Measurements from ENCODE around the gene AFMID. TPM values are rescaled to one million over a fixed set of nuclear protein-coding genes. Genes with fewer than 3 reads are reported as not detected.

Gene AFMID
- total RNA-seq, 1 experiment from 2014 or later: 30.8 TPM

GRCh38 chr17:78196716-78197115 is 9.6 kb downstream of the AFMID start:
- Mint-ChIP-seq H3K9me3 (ENCODE audit: low read depth, unreplicated experiment) (no peaks in the 10 kb centered on the region), H3K27ac (ENCODE audit: unreplicated experiment) (no peak overlapping the region), H3K4me3 (ENCODE audit: low read depth, unreplicated experiment) (no peak overlapping the region), H3K4me1 (ENCODE audit: low read depth, unreplicated experiment) (no peaks in the 10 kb centered on the region), H3K36me3 (ENCODE audit: insufficient read depth, unreplicated experiment) (peaks cover 25% of the 10 kb centered on the region), H3K27me3 (ENCODE audit: unreplicated experiment) (no peaks in the 10 kb centered on the region)
- no peak for TF ChIP-seq CTCF (IDR thresholded peaks at IDR 0.05; ENCODE audit: unreplicated experiment)
- CTCF ChIA-PET: no interaction called here
- intact Hi-C loops (cut with micrococcal nuclease; ENCODE audit: unreplicated experiment): no loop called here
- no TSS peak for BruUV-seq (replicated peaks)
- DNase-seq: no peak

GRCh38 chr17:78197147-78197832 is 10.1 kb downstream of the AFMID start:
- intact Hi-C loops (cut with micrococcal nuclease; ENCODE audit: unreplicated experiment): no loop called here
- no TSS peak for BruUV-seq (replicated peaks)
- no peaks in the 10 kb centered on the region for H3K9me3 Mint-ChIP-seq (ENCODE audit: low read depth, unreplicated experiment)
- H3K4me1 Mint-ChIP-seq (ENCODE audit: low read depth, unreplicated experiment): no peaks in the 10 kb centered on the region
- no peak overlapping the region for H3K4me3 Mint-ChIP-seq (ENCODE audit: low read depth, unreplicated experiment)
- H3K27me3 Mint-ChIP-seq (ENCODE audit: unreplicated experiment): no peaks in the 10 kb centered on the region
- H3K27ac Mint-ChIP-seq (ENCODE audit: unreplicated experiment): peak overlapping the region; percentile 27
- no peak for TF ChIP-seq CTCF (IDR thresholded peaks at IDR 0.05; ENCODE audit: unreplicated experiment)
- DNase-seq: no peak
- peaks cover 25% of the 10 kb centered on the region for H3K36me3 Mint-ChIP-seq (ENCODE audit: insufficient read depth, unreplicated experiment)
- CTCF ChIA-PET: no interaction called here

GRCh38 chr17:78200451-78200850 is 13.3 kb downstream of the AFMID start:
- H3K9me3 Mint-ChIP-seq (ENCODE audit: low read depth, unreplicated experiment): no peaks in the 10 kb centered on the region
- H3K4me1 Mint-ChIP-seq (ENCODE audit: low read depth, unreplicated experiment): no peaks in the 10 kb centered on the region
- intact Hi-C loops (cut with micrococcal nuclease; ENCODE audit: unreplicated experiment): no loop called here
- no peaks in the 10 kb centered on the region for H3K27me3 Mint-ChIP-seq (ENCODE audit: unreplicated experiment)
- BruUV-seq (replicated peaks): no TSS peak
- no peak overlapping the region for H3K4me3 Mint-ChIP-seq (ENCODE audit: low read depth, unreplicated experiment)
- CTCF ChIA-PET: no interaction called here
- DNase-seq: no peak
- peaks cover 19% of the 10 kb centered on the region for H3K36me3 Mint-ChIP-seq (ENCODE audit: insufficient read depth, unreplicated experiment)
- TF ChIP-seq CTCF (IDR thresholded peaks at IDR 0.05; ENCODE audit: unreplicated experiment): no peak
- no peak overlapping the region for H3K27ac Mint-ChIP-seq (ENCODE audit: unreplicated experiment)

- Mint-ChIP-seq H3K4me3 (ENCODE audit: low read depth, unreplicated experiment) (no peak overlapping the region), H3K27ac (ENCODE audit: unreplicated experiment) (no peak overlapping the region), H3K36me3 (ENCODE audit: insufficient read depth, unreplicated experiment) (peaks cover 17% of the 10 kb centered on the region), H3K9me3 (ENCODE audit: low read depth, unreplicated experiment) (no peaks in the 10 kb centered on the region), H3K4me1 (ENCODE audit: low read depth, unreplicated experiment) (no peaks in the 10 kb centered on the region), H3K27me3 (ENCODE audit: unreplicated experiment) (no peaks in the 10 kb centered on the region)
- BruUV-seq (replicated peaks): no TSS peak
- no peak for TF ChIP-seq CTCF (IDR thresholded peaks at IDR 0.05; ENCODE audit: unreplicated experiment)
- CTCF ChIA-PET: no interaction called here
- no peak for DNase-seq
- intact Hi-C loops (cut with micrococcal nuclease; ENCODE audit: unreplicated experiment): no loop called here
Measured at GRCh38 chr17:78202666-78203065, 15.5 kb downstream of the AFMID start.

All from Calu3 (cell line).